Measurements from ENCODE around the gene TEX47. TPM values are rescaled to one million over a fixed set of nuclear protein-coding genes. Genes with fewer than 3 reads are reported as not detected.

The TEX47 gene
- total and polyA plus RNA-seq, 2 donors, result not detected

- Histone ChIP-seq H3K4me1 (ENCODE audit: control insufficient read depth in 2 of 2, insufficient read depth in 2 of 2, low read length in 2 of 2) (no peaks in the 10 kb centered on the region), H3K9me3 (ENCODE audit: control insufficient read depth in 2 of 2, insufficient read depth in 1 of 2, low read length in 1 of 2) (no peaks in the 10 kb centered on the region), H3K27me3 (ENCODE audit: control insufficient read depth in 2 of 2, insufficient read depth in 1 of 2, low read length in 1 of 2) (peaks cover 25 to 37% of the 10 kb centered on the region in 2 donors), H3K27ac (ENCODE audit: low read depth in 1 of 2, low read length in 1 of 2) (no peak overlapping the region), H3K4me3 (ENCODE audit: low read length in 2 of 2) (no peak overlapping the region), H3K36me3 (ENCODE audit: control insufficient read depth in 2 of 2, insufficient read depth in 2 of 2, low read length in 1 of 2) (no peaks in the 10 kb centered on the region)
- WGBS, result 6% methylated on average over 33 of the region's 33 CpGs
- no peak for DNase-seq (ENCODE audit: low read depth in 6 of 9, low spot score in 9 of 9)
These were observed 36.9 kb downstream of the TEX47 start for GRCh38 chr7:88758381-88759229.

GRCh38 chr7:88757371-88757770, 38.2 kb downstream of the TEX47 start:
- peaks cover 25 to 37% of the 10 kb centered on the region in 2 donors for H3K27me3 ChIP-seq (ENCODE audit: control insufficient read depth in 2 of 2, insufficient read depth in 1 of 2, low read length in 1 of 2)
- WGBS, result 96% methylated on average over 2 of the region's 2 CpGs
- no peak overlapping the region for H3K4me3 ChIP-seq (ENCODE audit: low read length in 2 of 2)
- no peak for DNase-seq (ENCODE audit: low read depth in 6 of 9, low spot score in 9 of 9)
- no peaks in the 10 kb centered on the region for H3K9me3 ChIP-seq (ENCODE audit: control insufficient read depth in 2 of 2, insufficient read depth in 1 of 2, low read length in 1 of 2)
- H3K27ac ChIP-seq (ENCODE audit: low read depth in 1 of 2, low read length in 1 of 2), result no peak overlapping the region
- no peaks in the 10 kb centered on the region for H3K4me1 ChIP-seq (ENCODE audit: control insufficient read depth in 2 of 2, insufficient read depth in 2 of 2, low read length in 2 of 2)
- no peaks in the 10 kb centered on the region for H3K36me3 ChIP-seq (ENCODE audit: control insufficient read depth in 2 of 2, insufficient read depth in 2 of 2, low read length in 1 of 2)

GRCh38 chr7:88756802-88757201, 38.7 kb downstream of the TEX47 start:
- DNase-seq (ENCODE audit: low read depth in 6 of 9, low spot score in 9 of 9), result no peak
- H3K36me3 ChIP-seq (ENCODE audit: control insufficient read depth in 2 of 2, insufficient read depth in 2 of 2, low read length in 1 of 2), result no peaks in the 10 kb centered on the region
- no peak overlapping the region for H3K4me3 ChIP-seq (ENCODE audit: low read length in 2 of 2)
- no peaks in the 10 kb centered on the region for H3K9me3 ChIP-seq (ENCODE audit: control insufficient read depth in 2 of 2, insufficient read depth in 1 of 2, low read length in 1 of 2)
- peaks cover 25 to 36% of the 10 kb centered on the region in 2 donors for H3K27me3 ChIP-seq (ENCODE audit: control insufficient read depth in 2 of 2, insufficient read depth in 1 of 2, low read length in 1 of 2)
- 91% methylated on average over 1 of the region's 1 CpG for WGBS
- H3K4me1 ChIP-seq (ENCODE audit: control insufficient read depth in 2 of 2, insufficient read depth in 2 of 2, low read length in 2 of 2), result no peaks in the 10 kb centered on the region
- no peak overlapping the region for H3K27ac ChIP-seq (ENCODE audit: low read depth in 1 of 2, low read length in 1 of 2)

- Histone ChIP-seq H3K36me3 (ENCODE audit: control insufficient read depth in 2 of 2, insufficient read depth in 2 of 2, low read length in 1 of 2) (no peaks in the 10 kb centered on the region), H3K27me3 (ENCODE audit: control insufficient read depth in 2 of 2, insufficient read depth in 1 of 2, low read length in 1 of 2) (no peaks in the 10 kb centered on the region), H3K4me1 (ENCODE audit: control insufficient read depth in 2 of 2, insufficient read depth in 2 of 2, low read length in 2 of 2) (no peaks in the 10 kb centered on the region), H3K9me3 (ENCODE audit: control insufficient read depth in 2 of 2, insufficient read depth in 1 of 2, low read length in 1 of 2) (no peaks in the 10 kb centered on the region), H3K27ac (ENCODE audit: low read depth in 1 of 2, low read length in 1 of 2) (no peak overlapping the region), H3K4me3 (ENCODE audit: low read length in 2 of 2) (no peak overlapping the region)
- 84% methylated on average over 3 of the region's 3 CpGs for WGBS
- DNase-seq (ENCODE audit: low read depth in 6 of 9, low spot score in 9 of 9), result no peak
These were observed 49.4 kb downstream of the TEX47 start for GRCh38 chr7:88746126-88746525.

Other genes starting within 250 kb of the TEX47 start
- not detected for gene ZNF804B, start 36.0 kb downstream of the TEX47 start, total RNA-seq
- gene ZNF804B, start 36.0 kb downstream of the TEX47 start, polyA plus RNA-seq, result 0.02 TPM

Data from thymus (tissue), 11 donors.